ENCODE data around the gene CELSR1.

The CELSR1 gene

GRCh38 chr22:46382524-46382923 is 154.9 kb downstream of the CELSR1 start:
- no peak for FAIRE-seq
- TF ChIP-seq CTCF (IDR thresholded peaks at IDR 0.05; ENCODE audit: insufficient read depth, missing control alignments): no peak
- no peak for DNase-seq (ENCODE audit: insufficient read length, low spot score)

- TF ChIP-seq CTCF (IDR thresholded peaks at IDR 0.05; ENCODE audit: insufficient read depth, missing control alignments): no peak
- FAIRE-seq (no peak), DNase-seq (ENCODE audit: insufficient read length, low spot score) (no peak)
These were observed 155.7 kb downstream of the CELSR1 start for GRCh38 chr22:46381731-46382130.

- TF ChIP-seq CTCF (IDR thresholded peaks at IDR 0.05; ENCODE audit: insufficient read depth, missing control alignments): no peak
- DNase-seq (ENCODE audit: insufficient read length, low spot score): no peak
- FAIRE-seq: no peak
These were observed 156.3 kb downstream of the CELSR1 start for GRCh38 chr22:46381142-46381541.

GRCh38 chr22:46380581-46380980 is 156.8 kb downstream of the CELSR1 start:
- TF ChIP-seq CTCF (IDR thresholded peaks at IDR 0.05; ENCODE audit: insufficient read depth, missing control alignments): no peak
- FAIRE-seq (no peak), DNase-seq (ENCODE audit: insufficient read length, low spot score) (no peak)

- no peak for DNase-seq (ENCODE audit: insufficient read length, low spot score)
- no peak for FAIRE-seq
- TF ChIP-seq CTCF (IDR thresholded peaks at IDR 0.05; ENCODE audit: insufficient read depth, missing control alignments): no peak
These were observed 157.4 kb downstream of the CELSR1 start for GRCh38 chr22:46380069-46380468.

GRCh38 chr22:46379066-46379930 is 158.1 kb downstream of the CELSR1 start:
- no peak for TF ChIP-seq CTCF (IDR thresholded peaks at IDR 0.05; ENCODE audit: insufficient read depth, missing control alignments)
- FAIRE-seq (no peak), DNase-seq (ENCODE audit: insufficient read length, low spot score) (no peak)

- DNase-seq (ENCODE audit: insufficient read length, low spot score) (no peak), FAIRE-seq (no peak)
- TF ChIP-seq CTCF (IDR thresholded peaks at IDR 0.05; ENCODE audit: insufficient read depth, missing control alignments): no peak
These were observed 158.9 kb downstream of the CELSR1 start for GRCh38 chr22:46378426-46379065.
